AG09309 (cell line): ENCODE results near the gene SEPTIN8.

ENCODE experiments used
- DNase-seq: peaks from one replicate; pipeline ENCODE4 v3.0.0-alpha.2; 2010; ENCODE audit warnings: low read depth
- H3K4me3 ChIP-seq: 2 replicates; pipeline ENCODE4 v1.5.1; 2011; ENCODE audit warnings: mild to moderate bottlenecking, low read depth, low read length, moderate library complexity; ENCODE audit not compliant: control insufficient read depth
- TF ChIP-seq, protein P1 (sequence below): IDR thresholded peaks from 2 replicates; pipeline ENCODE4 v1.5.1; 2011; ENCODE audit warnings: mild to moderate bottlenecking, low read depth, low read length, inconsistent platforms; ENCODE audit not compliant: insufficient read depth, control insufficient read depth; ENCODE audit errors: missing control alignments

Gene SEPTIN8

DNA sequence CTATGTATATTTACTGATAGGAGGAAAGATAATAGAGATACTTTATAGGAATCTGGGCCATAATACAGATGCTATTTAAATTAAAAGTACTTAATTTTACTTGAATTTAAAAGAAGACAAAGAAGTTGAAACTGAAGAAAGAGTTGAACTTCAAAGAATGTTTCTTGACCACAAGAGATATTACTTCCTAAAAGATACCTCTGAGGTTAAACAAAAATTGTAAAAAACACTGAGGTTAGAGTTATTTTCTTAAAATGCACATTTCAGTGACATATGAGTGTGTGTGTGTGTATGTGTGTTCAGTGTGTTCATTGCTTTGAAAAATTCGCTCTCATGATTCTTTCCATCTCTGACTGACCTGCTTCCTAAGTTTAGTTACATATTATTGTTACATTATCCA is 3.5 kb upstream of the SEPTIN8 start:
- no peak overlapping the region for H3K4me3 ChIP-seq
- DNase-seq, result no peak
- TF ChIP-seq, protein P1, sequence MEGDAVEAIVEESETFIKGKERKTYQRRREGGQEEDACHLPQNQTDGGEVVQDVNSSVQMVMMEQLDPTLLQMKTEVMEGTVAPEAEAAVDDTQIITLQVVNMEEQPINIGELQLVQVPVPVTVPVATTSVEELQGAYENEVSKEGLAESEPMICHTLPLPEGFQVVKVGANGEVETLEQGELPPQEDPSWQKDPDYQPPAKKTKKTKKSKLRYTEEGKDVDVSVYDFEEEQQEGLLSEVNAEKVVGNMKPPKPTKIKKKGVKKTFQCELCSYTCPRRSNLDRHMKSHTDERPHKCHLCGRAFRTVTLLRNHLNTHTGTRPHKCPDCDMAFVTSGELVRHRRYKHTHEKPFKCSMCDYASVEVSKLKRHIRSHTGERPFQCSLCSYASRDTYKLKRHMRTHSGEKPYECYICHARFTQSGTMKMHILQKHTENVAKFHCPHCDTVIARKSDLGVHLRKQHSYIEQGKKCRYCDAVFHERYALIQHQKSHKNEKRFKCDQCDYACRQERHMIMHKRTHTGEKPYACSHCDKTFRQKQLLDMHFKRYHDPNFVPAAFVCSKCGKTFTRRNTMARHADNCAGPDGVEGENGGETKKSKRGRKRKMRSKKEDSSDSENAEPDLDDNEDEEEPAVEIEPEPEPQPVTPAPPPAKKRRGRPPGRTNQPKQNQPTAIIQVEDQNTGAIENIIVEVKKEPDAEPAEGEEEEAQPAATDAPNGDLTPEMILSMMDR, result no peak

DNA sequence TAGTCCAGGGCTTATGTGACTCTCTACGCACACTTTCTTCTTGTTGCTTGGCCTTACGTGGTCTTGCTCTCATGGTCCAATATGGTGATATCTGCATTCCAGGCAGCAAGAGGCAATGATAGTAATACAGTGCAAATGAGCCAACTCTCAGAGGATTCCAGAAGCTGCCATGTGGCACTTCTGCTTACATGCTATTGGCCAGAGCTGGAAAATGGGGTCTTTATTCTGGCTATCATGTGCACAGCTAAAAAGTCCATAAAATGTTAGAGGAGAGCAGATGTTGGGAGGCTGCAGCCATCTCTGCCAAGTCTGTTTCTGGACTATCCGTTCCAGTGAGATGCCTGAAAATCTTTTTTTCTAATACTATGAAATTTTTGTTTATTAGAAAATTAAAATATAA is 2.9 kb upstream of the SEPTIN8 start:
- H3K4me3 ChIP-seq, result no peak overlapping the region
- DNase-seq, result no peak
- TF ChIP-seq, protein P1, result no peak

DNA sequence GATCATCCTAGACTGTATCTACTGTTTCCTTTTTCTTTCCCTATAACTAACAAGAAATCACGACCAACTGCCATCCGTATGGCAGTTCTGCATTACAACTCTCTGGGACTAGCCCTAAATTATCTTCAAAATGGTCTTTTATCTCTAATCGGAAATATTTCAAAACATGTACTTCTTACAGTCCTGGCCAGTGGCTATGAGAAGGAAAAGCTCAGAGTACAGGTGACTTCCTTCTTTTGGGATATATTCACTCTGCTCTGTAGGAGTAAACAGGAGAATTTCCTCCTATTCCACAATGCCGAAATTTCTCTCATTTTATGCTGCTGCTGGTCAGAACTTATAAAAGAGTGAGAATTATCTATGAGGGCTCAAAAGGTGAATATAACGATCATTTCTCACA is 1.8 kb upstream of the SEPTIN8 start:
- TF ChIP-seq, protein P1, result no peak
- no peak for DNase-seq

DNA sequence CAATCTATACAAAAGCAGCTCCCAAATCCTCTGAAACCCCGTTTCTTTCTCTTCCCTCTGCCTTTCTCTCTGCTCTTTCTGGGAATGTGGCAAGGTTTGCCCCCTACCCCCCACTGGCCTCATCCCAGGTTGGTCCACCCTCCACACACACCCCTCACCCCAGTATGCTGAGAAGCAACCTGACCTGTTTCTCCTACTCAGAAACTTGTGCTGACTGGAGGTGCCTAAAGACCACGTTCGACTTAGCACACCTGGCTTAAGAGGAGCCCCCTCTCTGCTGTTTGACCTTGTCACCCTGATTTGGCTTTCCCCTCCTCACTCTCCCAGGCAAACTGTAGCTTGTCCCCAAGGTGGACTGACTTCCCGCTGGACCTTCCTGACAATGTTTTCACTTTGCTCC is 1.1 kb upstream of the SEPTIN8 start:
- TF ChIP-seq, protein P1, result no peak
- peak overlapping the region; percentile 63 for H3K4me3 ChIP-seq
- no peak for DNase-seq

More for the DNA sequence above, 1.8 kb upstream of the SEPTIN8 start:
- no peak overlapping the region for H3K4me3 ChIP-seq

GRCh38 chr5:132776938-132777208 is 166 bp downstream of the SEPTIN8 start:
- TF ChIP-seq, protein P1, result no peak
- peak overlapping the region; percentile 63 for H3K4me3 ChIP-seq
- no peak for DNase-seq

- TF ChIP-seq, protein P1, result no peak
- no peak for DNase-seq
- H3K4me3 ChIP-seq, result peak overlapping the region; percentile 63
Observed at GRCh38 chr5:132776131-132776937, 705 bp downstream of the SEPTIN8 start.

- TF ChIP-seq, protein P1, result no peak
- no peak overlapping the region; the same call in 1 of the 2 replicates for H3K4me3 ChIP-seq
- DNase-seq, result no peak
Observed at GRCh38 chr5:132775476-132775961, 1.5 kb downstream of the SEPTIN8 start.
